MM.1S (cell line): ENCODE results near the gene GAB2.

Experiments used
- DNase-seq: peaks from one replicate; pipeline ENCODE4 v3.0.0-alpha.2; 2015
- H2AFZ ChIP-seq: fragments of 300-600 bp; sonication (generic); 2 replicates; pipeline ENCODE4 v1.6.0; 2016; ENCODE audit warnings: antibody characterized with exemption, low read length
- H3F3A ChIP-seq: fragments of 300-600 bp; sonication (generic); 2 replicates; pipeline ENCODE4 v1.6.1; 2016; ENCODE audit warnings: mild to moderate bottlenecking, antibody characterized with exemption, low read length, moderate library complexity, mixed read lengths; ENCODE audit not compliant: insufficient read depth
- H3K27ac ChIP-seq: fragments of 300-600 bp; sonication (generic); 2 replicates; pipeline ENCODE4 v1.5.1; 2016; ENCODE audit warnings: mild to moderate bottlenecking, low read length
- H3K27me3 ChIP-seq: fragments of 300-600 bp; sonication (generic); replicated peaks from 2 replicates; pipeline ENCODE4 v1.6.0; 2016; ENCODE audit warnings: low read length; ENCODE audit not compliant: insufficient read depth
- H3K36me3 ChIP-seq: fragments of 300-600 bp; sonication (generic); replicated peaks from 2 replicates; pipeline ENCODE4 v1.6.1; 2016; ENCODE audit warnings: mild to moderate bottlenecking, low read length, mixed read lengths; ENCODE audit not compliant: insufficient read depth
- H3K4me1 ChIP-seq: fragments of 300-600 bp; sonication (generic); 2 replicates; pipeline ENCODE4 v1.6.1; 2016; ENCODE audit warnings: low read length, mixed read lengths
- H3K4me2 ChIP-seq: fragments of 300-600 bp; sonication (generic); 2 replicates; pipeline ENCODE4 v1.6.0; 2016; ENCODE audit warnings: low read depth, low read length
- H3K4me3 ChIP-seq: fragments of 300-600 bp; sonication (generic); 2 replicates; pipeline ENCODE4 v1.5.1; 2016; ENCODE audit warnings: low read length, mixed read lengths
- H3K79me2 ChIP-seq: fragments of 300-600 bp; sonication (generic); 2 replicates; pipeline ENCODE4 v1.6.1; 2016; ENCODE audit warnings: mixed run types, low read length, mixed read lengths
- H3K9ac ChIP-seq: fragments of 300-600 bp; sonication (generic); 2 replicates; pipeline ENCODE4 v1.6.1; 2016; ENCODE audit warnings: low read length, mixed read lengths
- H3K9me2 ChIP-seq: fragments of 300-600 bp; sonication (generic); replicated peaks from 2 replicates; pipeline ENCODE4 v1.6.1; 2016; ENCODE audit warnings: mild to moderate bottlenecking, low read length, mixed read lengths; ENCODE audit not compliant: insufficient read depth
- H3K9me3 ChIP-seq: fragments of 300-600 bp; sonication (generic); replicated peaks from 2 replicates; pipeline ENCODE4 v1.6.1; 2016; ENCODE audit warnings: mild to moderate bottlenecking, low read length, mixed read lengths; ENCODE audit not compliant: insufficient read depth
- H4K20me1 ChIP-seq: fragments of 300-600 bp; sonication (generic); 2 replicates; pipeline ENCODE4 v1.6.1; 2016; ENCODE audit warnings: mild to moderate bottlenecking, low read length, moderate library complexity, mixed read lengths; ENCODE audit not compliant: insufficient read depth
- CTCF ChIP-seq: fragments of 300-600 bp; sonication (generic); IDR thresholded peaks from 2 replicates; pipeline ENCODE4 v1.5.1; 2016; ENCODE audit warnings: antibody characterized with exemption, low read length, mixed read lengths
- EZH2 ChIP-seq: fragments of 300-600 bp; sonication (generic); optimal IDR thresholded peaks from 2 replicates; pipeline ENCODE3; 2017; ENCODE audit warnings: low read depth, mild to moderate bottlenecking, antibody characterized with exemption, low read length, mixed read lengths
- EZH2phosphoT487 ChIP-seq: fragments of 300-600 bp; sonication (generic); IDR thresholded peaks from 2 replicates; pipeline ENCODE4 v1.6.1; 2018; ENCODE audit warnings: antibody characterized with exemption, low read length

Gene GAB2

GRCh38 chr11:78291503-78292108, 126.0 kb downstream of the GAB2 start:
- H3K27me3 ChIP-seq: no peaks in the 10 kb centered on the region
- no peaks in the 10 kb centered on the region for H3K79me2 ChIP-seq
- H3F3A ChIP-seq: no peaks in the 10 kb centered on the region
- no peak overlapping the region for H3K27ac ChIP-seq
- TF ChIP-seq EZH2phosphoT487 (no peak), CTCF (no peak), EZH2 (no peak)
- H3K4me2 ChIP-seq: no peak overlapping the region
- H3K4me3 ChIP-seq: no peak overlapping the region
- no peak overlapping the region for H2AFZ ChIP-seq
- H3K9me2 ChIP-seq: no peaks in the 10 kb centered on the region
- H3K9ac ChIP-seq: no peak overlapping the region
- DNase-seq: no peak
- H3K4me1 ChIP-seq: no peaks in the 10 kb centered on the region
- H3K9me3 ChIP-seq: no peaks in the 10 kb centered on the region
- H4K20me1 ChIP-seq: no peaks in the 10 kb centered on the region
- no peaks in the 10 kb centered on the region for H3K36me3 ChIP-seq

- Histone ChIP-seq H3K36me3 (no peaks in the 10 kb centered on the region), H4K20me1 (no peaks in the 10 kb centered on the region), H3K27ac (no peak overlapping the region), H3F3A (no peaks in the 10 kb centered on the region), H3K9me3 (no peaks in the 10 kb centered on the region), H3K9me2 (no peaks in the 10 kb centered on the region), H3K4me1 (no peaks in the 10 kb centered on the region), H2AFZ (no peak overlapping the region), H3K79me2 (no peaks in the 10 kb centered on the region), H3K4me3 (no peak overlapping the region), H3K27me3 (no peaks in the 10 kb centered on the region), H3K9ac (no peak overlapping the region), H3K4me2 (no peak overlapping the region)
- DNase-seq: no peak
- TF ChIP-seq EZH2: no peak
- no peak for TF ChIP-seq CTCF
Observed at GRCh38 chr11:78290293-78291176, 127.1 kb downstream of the GAB2 start.

- Histone ChIP-seq H3K4me3 (no peak overlapping the region), H3K27ac (no peak overlapping the region), H3K9me2 (no peaks in the 10 kb centered on the region), H3K4me2 (no peak overlapping the region), H3K9me3 (no peaks in the 10 kb centered on the region), H3K4me1 (no peaks in the 10 kb centered on the region), H3K79me2 (no peaks in the 10 kb centered on the region), H3F3A (no peaks in the 10 kb centered on the region), H3K27me3 (no peaks in the 10 kb centered on the region), H2AFZ (no peak overlapping the region), H3K9ac (no peak overlapping the region), H3K36me3 (no peaks in the 10 kb centered on the region), H4K20me1 (no peaks in the 10 kb centered on the region)
- no peak for DNase-seq
- TF ChIP-seq CTCF (no peak), EZH2phosphoT487 (no peak), EZH2 (no peak)
Observed at GRCh38 chr11:78289552-78290292, 127.9 kb downstream of the GAB2 start.
